Measurements from ENCODE around the gene INTS1.

DNA sequence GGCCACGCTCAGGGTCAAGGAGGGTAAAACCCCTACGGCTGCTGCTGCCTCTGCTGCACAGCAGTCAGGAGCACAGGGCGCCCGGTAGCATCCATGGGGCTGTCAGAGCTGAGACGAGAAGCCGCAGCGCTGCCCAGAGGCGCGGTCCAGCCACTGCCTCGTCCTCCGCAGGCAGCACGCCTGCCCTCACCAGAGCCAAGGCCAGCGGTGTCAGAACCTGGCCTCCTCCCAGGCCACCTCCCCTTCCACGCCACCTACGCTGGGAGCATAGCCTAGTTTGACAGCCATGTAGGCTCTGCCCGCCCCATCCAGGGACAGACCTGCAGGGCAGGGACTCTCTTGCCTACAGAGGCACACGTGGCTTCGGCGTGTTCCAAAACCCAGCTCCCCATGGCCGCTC is 16.2 kb downstream of the INTS1 start:
- TF ChIP-seq STAT1 (IDR thresholded peaks at IDR 0.05; ENCODE audit: unreplicated experiment) (no peak), ZNF331 (CRISPR knock-in tag; IDR thresholded peaks at IDR 0.05; ENCODE audit: low read depth) (no peak), CREB1 (CRISPR knock-in tag; IDR thresholded peaks at IDR 0.05; ENCODE audit: low read depth) (no peak), JUNB (IDR thresholded peaks at IDR 0.05; ENCODE audit: unreplicated experiment) (no peak), POLR2AphosphoS5 (IDR thresholded peaks at IDR 0.05; ENCODE audit: low read depth) (no peak), EZH2 (IDR thresholded peaks at IDR 0.05; ENCODE audit: low read depth, unreplicated experiment) (no peak), EZH2phosphoT487 (IDR thresholded peaks at IDR 0.05; ENCODE audit: unreplicated experiment) (no peak)
- TF ChIP-seq, protein P1, sequence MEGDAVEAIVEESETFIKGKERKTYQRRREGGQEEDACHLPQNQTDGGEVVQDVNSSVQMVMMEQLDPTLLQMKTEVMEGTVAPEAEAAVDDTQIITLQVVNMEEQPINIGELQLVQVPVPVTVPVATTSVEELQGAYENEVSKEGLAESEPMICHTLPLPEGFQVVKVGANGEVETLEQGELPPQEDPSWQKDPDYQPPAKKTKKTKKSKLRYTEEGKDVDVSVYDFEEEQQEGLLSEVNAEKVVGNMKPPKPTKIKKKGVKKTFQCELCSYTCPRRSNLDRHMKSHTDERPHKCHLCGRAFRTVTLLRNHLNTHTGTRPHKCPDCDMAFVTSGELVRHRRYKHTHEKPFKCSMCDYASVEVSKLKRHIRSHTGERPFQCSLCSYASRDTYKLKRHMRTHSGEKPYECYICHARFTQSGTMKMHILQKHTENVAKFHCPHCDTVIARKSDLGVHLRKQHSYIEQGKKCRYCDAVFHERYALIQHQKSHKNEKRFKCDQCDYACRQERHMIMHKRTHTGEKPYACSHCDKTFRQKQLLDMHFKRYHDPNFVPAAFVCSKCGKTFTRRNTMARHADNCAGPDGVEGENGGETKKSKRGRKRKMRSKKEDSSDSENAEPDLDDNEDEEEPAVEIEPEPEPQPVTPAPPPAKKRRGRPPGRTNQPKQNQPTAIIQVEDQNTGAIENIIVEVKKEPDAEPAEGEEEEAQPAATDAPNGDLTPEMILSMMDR (conservative IDR thresholded peaks at IDR 0.05; ENCODE audit: low read depth in 2 of 2), result no peak
- TF ChIP-seq, protein P2, sequence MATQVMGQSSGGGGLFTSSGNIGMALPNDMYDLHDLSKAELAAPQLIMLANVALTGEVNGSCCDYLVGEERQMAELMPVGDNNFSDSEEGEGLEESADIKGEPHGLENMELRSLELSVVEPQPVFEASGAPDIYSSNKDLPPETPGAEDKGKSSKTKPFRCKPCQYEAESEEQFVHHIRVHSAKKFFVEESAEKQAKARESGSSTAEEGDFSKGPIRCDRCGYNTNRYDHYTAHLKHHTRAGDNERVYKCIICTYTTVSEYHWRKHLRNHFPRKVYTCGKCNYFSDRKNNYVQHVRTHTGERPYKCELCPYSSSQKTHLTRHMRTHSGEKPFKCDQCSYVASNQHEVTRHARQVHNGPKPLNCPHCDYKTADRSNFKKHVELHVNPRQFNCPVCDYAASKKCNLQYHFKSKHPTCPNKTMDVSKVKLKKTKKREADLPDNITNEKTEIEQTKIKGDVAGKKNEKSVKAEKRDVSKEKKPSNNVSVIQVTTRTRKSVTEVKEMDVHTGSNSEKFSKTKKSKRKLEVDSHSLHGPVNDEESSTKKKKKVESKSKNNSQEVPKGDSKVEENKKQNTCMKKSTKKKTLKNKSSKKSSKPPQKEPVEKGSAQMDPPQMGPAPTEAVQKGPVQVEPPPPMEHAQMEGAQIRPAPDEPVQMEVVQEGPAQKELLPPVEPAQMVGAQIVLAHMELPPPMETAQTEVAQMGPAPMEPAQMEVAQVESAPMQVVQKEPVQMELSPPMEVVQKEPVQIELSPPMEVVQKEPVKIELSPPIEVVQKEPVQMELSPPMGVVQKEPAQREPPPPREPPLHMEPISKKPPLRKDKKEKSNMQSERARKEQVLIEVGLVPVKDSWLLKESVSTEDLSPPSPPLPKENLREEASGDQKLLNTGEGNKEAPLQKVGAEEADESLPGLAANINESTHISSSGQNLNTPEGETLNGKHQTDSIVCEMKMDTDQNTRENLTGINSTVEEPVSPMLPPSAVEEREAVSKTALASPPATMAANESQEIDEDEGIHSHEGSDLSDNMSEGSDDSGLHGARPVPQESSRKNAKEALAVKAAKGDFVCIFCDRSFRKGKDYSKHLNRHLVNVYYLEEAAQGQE (IDR thresholded peaks at IDR 0.05; ENCODE audit: unreplicated experiment), result no peak

Data from GM23338 (cell line).